OCI-LY1 (cell line): ENCODE results near the gene KCNN3.

Source experiments
- EZH2 ChIP-seq: fragments of 200-600 bp; sonication (generic), shearing (Covaris generic); IDR thresholded peaks from 2 replicates; pipeline ENCODE4 v1.8.0; 2017; ENCODE audit warnings: borderline replicate concordance, mixed run types, mild to moderate bottlenecking, antibody characterized with exemption, low read length, moderate library complexity, mixed read lengths
- TF ChIP-seq, protein P1 (sequence below): fragments of 200-600 bp; sonication (generic), shearing (Covaris generic); IDR thresholded peaks from 2 replicates; pipeline ENCODE4 v1.5.1; 2017; ENCODE audit warnings: mild to moderate bottlenecking, antibody characterized with exemption, low read length, moderate library complexity, mixed read lengths

DNA sequence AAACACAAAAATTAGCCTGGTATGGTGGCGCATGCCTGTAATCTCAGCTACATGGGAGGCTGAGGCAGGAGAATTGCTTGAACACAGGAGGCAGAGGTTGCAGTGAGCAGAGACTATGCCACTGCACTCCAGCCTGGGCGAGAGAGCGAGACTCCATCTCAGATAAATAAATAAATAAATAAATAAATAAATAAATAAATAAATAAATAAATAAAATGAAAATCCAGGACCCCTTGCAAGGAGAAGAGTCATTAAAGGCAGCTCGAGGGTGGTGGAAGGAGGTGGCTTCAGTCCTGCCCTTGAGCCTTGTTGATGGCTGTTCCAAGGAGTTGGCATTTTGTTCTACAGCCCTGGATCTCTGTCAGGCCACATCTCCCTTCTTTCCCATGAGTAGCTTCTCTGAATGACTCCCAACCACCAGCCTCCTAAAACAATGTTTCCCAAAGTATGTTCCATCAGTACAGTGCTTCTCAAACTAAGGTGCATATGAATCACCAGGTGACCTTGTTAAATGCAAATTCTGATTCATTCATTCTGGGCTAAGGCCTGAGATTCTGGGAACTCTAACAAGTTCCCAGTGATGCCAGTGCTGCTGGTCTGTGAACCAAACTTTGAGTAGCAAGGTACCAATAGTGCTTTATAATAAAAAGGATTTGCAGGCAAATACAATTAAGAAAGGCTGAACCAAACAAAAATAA, 99.0 kb downstream of the KCNN3 start:
- TF ChIP-seq, protein P1, sequence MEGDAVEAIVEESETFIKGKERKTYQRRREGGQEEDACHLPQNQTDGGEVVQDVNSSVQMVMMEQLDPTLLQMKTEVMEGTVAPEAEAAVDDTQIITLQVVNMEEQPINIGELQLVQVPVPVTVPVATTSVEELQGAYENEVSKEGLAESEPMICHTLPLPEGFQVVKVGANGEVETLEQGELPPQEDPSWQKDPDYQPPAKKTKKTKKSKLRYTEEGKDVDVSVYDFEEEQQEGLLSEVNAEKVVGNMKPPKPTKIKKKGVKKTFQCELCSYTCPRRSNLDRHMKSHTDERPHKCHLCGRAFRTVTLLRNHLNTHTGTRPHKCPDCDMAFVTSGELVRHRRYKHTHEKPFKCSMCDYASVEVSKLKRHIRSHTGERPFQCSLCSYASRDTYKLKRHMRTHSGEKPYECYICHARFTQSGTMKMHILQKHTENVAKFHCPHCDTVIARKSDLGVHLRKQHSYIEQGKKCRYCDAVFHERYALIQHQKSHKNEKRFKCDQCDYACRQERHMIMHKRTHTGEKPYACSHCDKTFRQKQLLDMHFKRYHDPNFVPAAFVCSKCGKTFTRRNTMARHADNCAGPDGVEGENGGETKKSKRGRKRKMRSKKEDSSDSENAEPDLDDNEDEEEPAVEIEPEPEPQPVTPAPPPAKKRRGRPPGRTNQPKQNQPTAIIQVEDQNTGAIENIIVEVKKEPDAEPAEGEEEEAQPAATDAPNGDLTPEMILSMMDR: no peak
- TF ChIP-seq EZH2: no peak
